Measurements from ENCODE around the gene CIAO2A. TPM values are rescaled to one million over a fixed set of nuclear protein-coding genes. Genes with fewer than 3 reads are reported as not detected.

Gene CIAO2A
- total RNA-seq, 1 donor from 2014 or later: 39.3 TPM

DNA sequence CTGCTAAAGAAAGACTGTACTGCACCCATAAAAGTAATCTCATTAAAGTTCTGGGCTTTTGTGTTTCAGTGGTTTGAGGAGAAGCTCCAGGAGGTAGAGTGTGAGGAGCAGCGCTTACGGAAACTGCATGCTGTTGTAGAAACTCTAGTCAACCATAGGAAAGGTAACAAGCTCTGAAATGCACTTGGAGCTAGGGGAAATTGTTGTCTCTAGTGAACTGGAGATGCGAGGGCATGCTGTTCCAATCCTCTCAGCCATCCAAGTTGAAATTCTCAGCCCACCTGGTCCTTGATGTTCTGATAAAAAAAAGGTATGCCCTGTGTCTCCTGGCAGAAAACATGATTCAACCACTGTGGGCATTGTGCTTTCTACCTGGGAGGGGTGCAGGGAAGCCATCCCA, 36.5 kb upstream of the CIAO2A start:
- peaks cover 42% of the 10 kb centered on the region for H3K36me3 Mint-ChIP-seq
- no peak overlapping the region for H3K4me3 Mint-ChIP-seq

DNA sequence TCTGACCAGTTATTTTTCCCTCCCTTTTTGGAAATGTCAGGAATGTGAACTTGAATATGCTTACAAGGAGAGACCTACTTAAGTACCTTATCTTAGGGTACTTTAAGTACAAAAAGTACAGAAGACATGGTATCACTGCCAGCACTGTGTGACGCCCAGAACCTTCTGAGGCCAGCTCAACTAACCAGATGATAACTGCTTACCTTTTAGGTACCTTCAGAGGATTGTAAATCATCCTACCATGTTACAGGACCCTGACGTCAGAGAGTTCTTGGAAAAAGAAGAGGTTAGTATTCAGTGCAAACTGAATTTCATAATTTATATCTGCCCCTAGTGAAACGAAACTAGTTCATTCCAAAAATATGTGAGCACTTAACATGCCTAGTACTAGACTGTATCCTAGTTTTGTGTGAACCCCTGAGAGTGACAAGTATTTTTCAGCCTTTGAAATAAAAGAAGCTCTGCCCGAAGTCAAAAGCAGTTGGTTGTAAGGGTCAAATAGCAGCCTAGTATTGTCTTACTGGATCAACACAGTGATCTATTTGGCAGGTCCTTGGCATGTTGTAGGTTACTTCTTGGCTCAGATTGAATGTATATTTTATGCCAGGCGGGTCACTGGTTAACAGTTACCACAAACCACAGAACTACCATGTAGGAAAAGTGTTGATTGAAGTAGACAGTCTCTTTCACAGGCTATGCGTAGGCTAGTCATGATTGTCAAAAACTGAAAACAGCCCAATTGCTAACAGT, 34.1 kb upstream of the CIAO2A start:
- TF ChIP-seq, protein P1, sequence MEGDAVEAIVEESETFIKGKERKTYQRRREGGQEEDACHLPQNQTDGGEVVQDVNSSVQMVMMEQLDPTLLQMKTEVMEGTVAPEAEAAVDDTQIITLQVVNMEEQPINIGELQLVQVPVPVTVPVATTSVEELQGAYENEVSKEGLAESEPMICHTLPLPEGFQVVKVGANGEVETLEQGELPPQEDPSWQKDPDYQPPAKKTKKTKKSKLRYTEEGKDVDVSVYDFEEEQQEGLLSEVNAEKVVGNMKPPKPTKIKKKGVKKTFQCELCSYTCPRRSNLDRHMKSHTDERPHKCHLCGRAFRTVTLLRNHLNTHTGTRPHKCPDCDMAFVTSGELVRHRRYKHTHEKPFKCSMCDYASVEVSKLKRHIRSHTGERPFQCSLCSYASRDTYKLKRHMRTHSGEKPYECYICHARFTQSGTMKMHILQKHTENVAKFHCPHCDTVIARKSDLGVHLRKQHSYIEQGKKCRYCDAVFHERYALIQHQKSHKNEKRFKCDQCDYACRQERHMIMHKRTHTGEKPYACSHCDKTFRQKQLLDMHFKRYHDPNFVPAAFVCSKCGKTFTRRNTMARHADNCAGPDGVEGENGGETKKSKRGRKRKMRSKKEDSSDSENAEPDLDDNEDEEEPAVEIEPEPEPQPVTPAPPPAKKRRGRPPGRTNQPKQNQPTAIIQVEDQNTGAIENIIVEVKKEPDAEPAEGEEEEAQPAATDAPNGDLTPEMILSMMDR (IDR thresholded peaks at IDR 0.05; ENCODE audit: unreplicated experiment): no peak
- Mint-ChIP-seq H3K36me3 (peaks cover 45% of the 10 kb centered on the region), H3K27ac (no peak overlapping the region), H3K4me1 (no peaks in the 10 kb centered on the region), H3K27me3 (ENCODE audit: low read depth) (no peaks in the 10 kb centered on the region), H3K4me3 (no peak overlapping the region), H3K9me3 (no peaks in the 10 kb centered on the region)
- DNase-seq (ENCODE audit: low spot score in 2 of 2, unreplicated experiment in 2 of 2): no peak

More for the DNA sequence above, 36.5 kb upstream of the CIAO2A start:
- DNase-seq (ENCODE audit: low spot score in 2 of 2, unreplicated experiment in 2 of 2): no peak
- Mint-ChIP-seq H3K4me1 (no peaks in the 10 kb centered on the region), H3K27me3 (ENCODE audit: low read depth) (no peaks in the 10 kb centered on the region), H3K9me3 (no peaks in the 10 kb centered on the region), H3K27ac (no peak overlapping the region)
- TF ChIP-seq, protein P1 (IDR thresholded peaks at IDR 0.05; ENCODE audit: unreplicated experiment): no peak

- H3K36me3 Mint-ChIP-seq: peaks cover 40% of the 10 kb centered on the region
These were observed 32.3 kb upstream of the CIAO2A start for GRCh38 chr15:64125978-64126377.

DNA sequence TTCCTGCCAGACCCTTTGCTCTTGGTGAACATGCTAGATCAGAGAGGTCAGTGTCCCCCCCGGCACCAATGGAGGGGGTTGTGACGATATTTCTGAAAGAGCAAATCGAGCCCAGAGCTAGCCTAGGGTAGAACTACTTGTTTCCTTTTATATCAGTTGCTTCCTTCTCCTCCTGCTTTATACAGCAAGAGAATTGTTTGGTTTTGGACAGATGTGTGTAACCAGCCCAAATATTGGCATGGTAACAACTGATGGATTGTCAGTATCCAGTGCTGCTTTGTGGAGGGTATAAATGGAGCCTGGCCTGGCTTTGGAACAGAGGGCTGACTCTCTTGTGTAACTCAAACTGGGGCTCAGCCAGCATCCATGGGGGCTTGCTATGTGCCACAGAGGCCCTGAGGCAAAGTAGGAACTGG, 29.3 kb upstream of the CIAO2A start:
- DNase-seq (ENCODE audit: low spot score in 2 of 2, unreplicated experiment in 2 of 2): no peak
- Mint-ChIP-seq H3K4me1 (no peaks in the 10 kb centered on the region), H3K27ac (no peak overlapping the region), H3K36me3 (peaks cover 42% of the 10 kb centered on the region), H3K27me3 (ENCODE audit: low read depth) (no peaks in the 10 kb centered on the region), H3K9me3 (no peaks in the 10 kb centered on the region), H3K4me3 (no peak overlapping the region)
- TF ChIP-seq, protein P1 (IDR thresholded peaks at IDR 0.05; ENCODE audit: unreplicated experiment): no peak

More at GRCh38 chr15:64125978-64126377, 32.3 kb upstream of the CIAO2A start:
- H3K4me1 Mint-ChIP-seq: no peaks in the 10 kb centered on the region
- no peak for DNase-seq (ENCODE audit: low spot score in 2 of 2, unreplicated experiment in 2 of 2)
- TF ChIP-seq, protein P1 (IDR thresholded peaks at IDR 0.05; ENCODE audit: unreplicated experiment): no peak
- no peak overlapping the region for H3K27ac Mint-ChIP-seq
- H3K27me3 Mint-ChIP-seq (ENCODE audit: low read depth): no peaks in the 10 kb centered on the region
- no peaks in the 10 kb centered on the region for H3K9me3 Mint-ChIP-seq
- H3K4me3 Mint-ChIP-seq: no peak overlapping the region

DNA sequence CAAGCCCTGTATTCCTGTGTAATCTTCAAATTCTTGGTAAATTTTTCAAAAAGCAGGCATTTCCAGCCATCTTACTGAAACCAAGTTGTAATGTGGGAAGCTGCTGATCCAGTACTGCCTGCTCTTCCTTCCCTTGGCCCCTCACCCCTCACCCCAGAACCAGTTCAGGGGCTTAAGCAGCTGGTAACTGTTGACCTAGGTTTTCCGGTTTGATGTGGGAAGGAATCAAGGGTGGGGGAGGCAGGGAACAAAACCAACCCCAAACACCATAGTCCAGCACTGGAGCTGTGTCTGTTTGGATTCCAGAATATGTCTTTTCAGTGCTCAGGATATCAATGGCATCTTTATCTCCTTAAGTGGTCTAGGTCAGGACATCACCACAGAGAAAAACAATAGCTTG, 28.8 kb upstream of the CIAO2A start:
- Mint-ChIP-seq H3K4me1 (no peaks in the 10 kb centered on the region), H3K4me3 (no peak overlapping the region), H3K36me3 (peaks cover 40% of the 10 kb centered on the region), H3K27me3 (ENCODE audit: low read depth) (no peaks in the 10 kb centered on the region), H3K27ac (no peak overlapping the region), H3K9me3 (no peaks in the 10 kb centered on the region)
- TF ChIP-seq, protein P1 (IDR thresholded peaks at IDR 0.05; ENCODE audit: unreplicated experiment): no peak
- DNase-seq (ENCODE audit: low spot score in 2 of 2, unreplicated experiment in 2 of 2): no peak

Measured in mesothelial cell of epicardium (in vitro differentiated cells).